DOHH2 (cell line): ENCODE results near the gene AMZ2.
"Not testable (repeated sequence)": the region's sequence is repeated elsewhere in the genome, so short reads cannot be mapped to it uniquely, and the experiment has no call there.

Source experiments
- H3F3A ChIP-seq: fragments of 200-600 bp; sonication (generic), shearing (Covaris generic); 2 replicates; pipeline ENCODE4 v1.6.0; 2016; ENCODE audit warnings: antibody characterized with exemption, mild to moderate bottlenecking; ENCODE audit not compliant: control insufficient read depth, insufficient read depth
- H3K27ac ChIP-seq: fragments of 200-600 bp; sonication (generic); 2 replicates; pipeline ENCODE4 v1.5.1; 2014; ENCODE audit warnings: low read depth, mild to moderate bottlenecking, low read length, moderate library complexity
- H3K27me3 ChIP-seq: fragments of 200-600 bp; sonication (generic); 2 replicates; pipeline ENCODE4 v1.6.1; 2014; ENCODE audit warnings: mild to moderate bottlenecking, low read length, mixed read lengths; ENCODE audit not compliant: control insufficient read depth
- H3K36me3 ChIP-seq: fragments of 200-600 bp; sonication (generic); 2 replicates; pipeline ENCODE4 v1.6.1; 2014; ENCODE audit warnings: mild to moderate bottlenecking, low read length, moderate library complexity, mixed read lengths; ENCODE audit not compliant: control insufficient read depth
- H3K4me1 ChIP-seq: fragments of 200-600 bp; sonication (generic); 2 replicates; pipeline ENCODE4 v1.6.1; 2014; ENCODE audit warnings: mild to moderate bottlenecking, low read length, mixed read lengths; ENCODE audit not compliant: control insufficient read depth
- H3K4me2 ChIP-seq: fragments of 200-600 bp; sonication (generic); 2 replicates; pipeline ENCODE4 v1.6.0; 2014; ENCODE audit warnings: mild to moderate bottlenecking, low read length, moderate library complexity
- H3K4me3 ChIP-seq: fragments of 200-600 bp; sonication (generic); 2 replicates; pipeline ENCODE4 v1.5.1; 2014; ENCODE audit warnings: mild to moderate bottlenecking, low read length, mixed read lengths
- H3K79me2 ChIP-seq: fragments of 200-600 bp; sonication (generic); 2 replicates; pipeline ENCODE4 v1.6.1; 2014; ENCODE audit warnings: mild to moderate bottlenecking, low read length, mixed read lengths; ENCODE audit not compliant: control insufficient read depth
- H3K9me2 ChIP-seq: fragments of 200-600 bp; sonication (generic); replicated peaks from 2 replicates; pipeline ENCODE4 v1.6.1; 2014; ENCODE audit warnings: mild to moderate bottlenecking, low read length, mixed read lengths; ENCODE audit not compliant: control insufficient read depth
- H3K9me3 ChIP-seq: fragments of 200-600 bp; sonication (generic); 2 replicates; pipeline ENCODE4 v1.6.1; 2014; ENCODE audit warnings: antibody characterized with exemption, low read length, mixed read lengths; ENCODE audit not compliant: control insufficient read depth, insufficient read depth
- H4K20me1 ChIP-seq: fragments of 200-600 bp; sonication (generic); 2 replicates; pipeline ENCODE4 v1.6.0; 2014; ENCODE audit warnings: low read depth, mild to moderate bottlenecking, antibody characterized with exemption, low read length, moderate library complexity; ENCODE audit not compliant: control insufficient read depth, insufficient read depth
- CTCF ChIP-seq: fragments of 200-600 bp; sonication (generic); IDR thresholded peaks from one replicate; pipeline ENCODE4 v1.5.1; 2014; ENCODE audit warnings: antibody characterized with exemption, mild to moderate bottlenecking, low read depth, low read length; ENCODE audit not compliant: poor library complexity, severe bottlenecking
- EZH2phosphoT487 ChIP-seq: fragments of 200-600 bp; sonication (generic); IDR thresholded peaks from 2 replicates; pipeline ENCODE4 v1.6.1; 2017; ENCODE audit warnings: borderline replicate concordance, mild to moderate bottlenecking, antibody characterized with exemption, low read length, moderate library complexity, mixed read lengths

Gene AMZ2

GRCh38 chr17:68200689-68201417 is 47.0 kb upstream of the AMZ2 start:
- peaks cover 19% of the 10 kb centered on the region for H3F3A ChIP-seq
- peaks cover 39% of the 10 kb centered on the region for H3K27me3 ChIP-seq
- no peaks in the 10 kb centered on the region for H3K36me3 ChIP-seq
- peaks cover 2% of the 10 kb centered on the region for H3K79me2 ChIP-seq
- H3K4me1 ChIP-seq: peaks cover 65% of the 10 kb centered on the region
- H3K4me3 ChIP-seq: peak overlapping the region; percentile 63
- H4K20me1 ChIP-seq: no peaks in the 10 kb centered on the region
- H3K27ac ChIP-seq: peak overlapping the region; percentile 24
- peak overlapping the region; percentile 65 for H3K4me2 ChIP-seq
- H3K9me3 ChIP-seq: no peaks in the 10 kb centered on the region
- no peaks in the 10 kb centered on the region for H3K9me2 ChIP-seq
- no peak for TF ChIP-seq EZH2phosphoT487
- peak; percentile 78 for TF ChIP-seq CTCF

GRCh38 chr17:68201418-68201771 is 46.4 kb upstream of the AMZ2 start:
- Histone ChIP-seq H3K4me1 (peaks cover 61% of the 10 kb centered on the region), H3K27ac (peak overlapping the region; percentile 24; the same call in 1 of the 2 replicates), H3K4me3 (peak overlapping the region; percentile 63), H3F3A (peaks cover 20% of the 10 kb centered on the region), H3K27me3 (peaks cover 35% of the 10 kb centered on the region), H3K4me2 (peak overlapping the region; percentile 65)
- H3K9me3 ChIP-seq, H3K36me3 ChIP-seq, H3K9me2 ChIP-seq, H4K20me1 ChIP-seq, H3K79me2 ChIP-seq: not testable (repeated sequence)

- not testable (repeated sequence) for H3K4me2 ChIP-seq, H3K27ac ChIP-seq, H3K4me3 ChIP-seq, H4K20me1 ChIP-seq, H3K9me3 ChIP-seq, H3K9me2 ChIP-seq
- H3F3A ChIP-seq: peaks cover 22% of the 10 kb centered on the region
- H3K36me3 ChIP-seq: peaks cover 11% of the 10 kb centered on the region
- H3K4me1 ChIP-seq: peaks cover 55% of the 10 kb centered on the region
- peaks cover 29% of the 10 kb centered on the region for H3K27me3 ChIP-seq
- peaks cover 15% of the 10 kb centered on the region for H3K79me2 ChIP-seq
These were observed 45.5 kb upstream of the AMZ2 start for GRCh38 chr17:68202321-68202720.

GRCh38 chr17:68204736-68205135 is 43.1 kb upstream of the AMZ2 start:
- H3K79me2 ChIP-seq: peaks cover 35% of the 10 kb centered on the region
- peak overlapping the region; percentile 88 for H3K27ac ChIP-seq
- peak overlapping the region; percentile 92 for H3K4me2 ChIP-seq
- peak overlapping the region; percentile 95 for H3K4me3 ChIP-seq
- TF ChIP-seq CTCF: no peak
- TF ChIP-seq EZH2phosphoT487: no peak
- H3K4me1 ChIP-seq: peaks cover 46% of the 10 kb centered on the region
- H3K36me3 ChIP-seq: peaks cover 30% of the 10 kb centered on the region
- H4K20me1 ChIP-seq: no peaks in the 10 kb centered on the region
- no peaks in the 10 kb centered on the region for H3K9me3 ChIP-seq
- peaks cover 19% of the 10 kb centered on the region for H3F3A ChIP-seq
- peaks cover 4% of the 10 kb centered on the region for H3K27me3 ChIP-seq
- H3K9me2 ChIP-seq: no peaks in the 10 kb centered on the region
